HG02610 (cell line): ENCODE results near the gene CENPU.

Experiments used
- ATAC-seq: cut with Tn5 transposase; IDR thresholded peaks from one replicate; pipeline ENCODE4 v1.9.1; 2021; ENCODE audit warnings: mild to moderate bottlenecking, moderate library complexity; ENCODE audit not compliant: unreplicated experiment

The CENPU gene

DNA sequence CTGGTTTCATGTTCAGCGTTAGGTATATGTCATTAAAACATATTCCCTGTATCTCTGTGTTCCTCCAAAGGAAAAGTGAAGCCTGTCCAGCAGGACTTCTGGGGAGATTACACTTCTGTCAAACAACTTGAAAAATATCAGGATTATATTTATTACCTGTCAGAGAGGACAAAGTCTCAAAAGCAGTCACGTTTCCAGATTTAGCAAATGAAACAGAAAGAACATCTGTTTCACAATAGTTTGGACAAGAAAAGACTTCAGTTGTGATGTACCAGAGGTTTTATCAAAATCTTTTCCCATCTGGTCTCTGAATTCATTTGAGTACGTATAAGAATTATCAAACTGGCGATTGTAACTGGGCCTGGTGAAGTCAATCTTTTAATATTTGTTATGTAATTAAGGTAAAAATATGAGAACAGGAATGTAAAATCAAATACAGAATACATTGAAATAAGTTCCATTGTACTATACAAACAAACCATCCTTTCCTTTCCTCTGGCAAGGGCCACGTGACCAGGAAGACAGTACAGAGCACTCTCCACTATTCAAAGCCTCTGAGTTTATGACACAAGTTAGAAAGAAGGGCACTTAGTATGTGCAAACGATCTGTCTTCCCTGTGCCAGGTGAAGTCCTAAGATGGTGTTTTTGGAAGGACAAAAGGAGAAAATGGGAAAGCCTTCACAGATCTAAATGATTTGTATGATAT lies 87.8 kb downstream of the CENPU start:
- no peak for ATAC-seq

DNA sequence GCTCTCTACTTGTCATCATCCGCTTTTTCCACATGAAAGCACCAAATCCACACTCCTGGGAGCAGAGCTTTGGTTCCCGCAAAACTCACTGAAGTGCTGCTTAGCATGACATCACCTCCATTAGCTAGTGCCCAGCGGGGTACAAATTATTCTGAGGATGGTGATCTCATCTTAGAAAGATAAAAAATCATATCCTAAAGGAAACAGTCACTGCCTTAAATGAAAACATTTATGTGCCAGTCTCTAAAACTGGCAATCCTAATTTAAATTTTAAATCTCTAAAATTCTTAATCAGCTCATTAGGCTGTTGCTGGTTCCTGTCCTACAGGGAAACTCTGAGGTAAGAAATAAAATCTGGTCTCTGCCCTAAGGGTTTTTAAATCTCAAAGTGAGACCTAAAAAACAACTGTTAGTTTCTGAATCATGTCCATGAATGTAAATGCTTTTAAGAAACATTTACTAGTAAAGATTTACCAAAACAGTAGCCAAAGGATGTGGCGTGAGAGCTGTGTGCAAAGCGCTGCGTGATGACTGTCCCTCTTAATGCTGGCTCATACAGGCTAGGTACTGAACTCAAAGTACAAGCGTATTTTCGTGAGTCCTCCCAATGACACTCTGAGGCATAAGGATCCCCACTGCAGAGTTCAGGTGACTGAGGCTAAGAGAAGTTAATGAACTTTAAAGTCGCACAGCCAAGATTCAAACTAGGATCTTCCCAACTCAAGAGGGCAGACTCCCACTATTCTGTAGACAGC lies 89.2 kb downstream of the CENPU start:
- ATAC-seq = no peak
